ENCODE results near the gene TXNL1.

GRCh38 chr18:56637711-56638231, 621 bp downstream of the TXNL1 start:
- TF ChIP-seq CTCF (conservative IDR thresholded peaks at IDR 0.05 in 1 of 2, IDR thresholded peaks at IDR 0.05 in 1 of 2; ENCODE audit: extremely low read depth in 1 of 2, insufficient read depth in 1 of 2, low read depth in 1 of 2, low read length in 2 of 2) (no peak), EZH2 (IDR thresholded peaks at IDR 0.05; ENCODE audit: borderline replicate concordance, low read length) (no peak)
